OCI-LY1 (cell line): ENCODE data around the gene STXBP2.

Experiments
- CTCF ChIP-seq: fragments of 200-600 bp; sonication (generic), shearing (Covaris generic); IDR thresholded peaks from 2 replicates; pipeline ENCODE4 v1.5.1; 2017; ENCODE audit warnings: mild to moderate bottlenecking, antibody characterized with exemption, low read length, moderate library complexity, mixed read lengths
- EZH2 ChIP-seq: fragments of 200-600 bp; sonication (generic), shearing (Covaris generic); IDR thresholded peaks from 2 replicates; pipeline ENCODE4 v1.8.0; 2017; ENCODE audit warnings: borderline replicate concordance, mixed run types, mild to moderate bottlenecking, antibody characterized with exemption, low read length, moderate library complexity, mixed read lengths

GRCh38 chr19:7627166-7627565 is 9.7 kb upstream of the STXBP2 start:
- TF ChIP-seq EZH2 (no peak), CTCF (no peak)
